BLaER1 (cell line): ENCODE measurements around the gene RXRG.
A peak's percentile ranks its signal among the peaks of the same experiment; 100 is the strongest.

ENCODE experiments used
- H3K27ac ChIP-seq: shearing (Covaris generic); formaldehyde crosslinking; 2 replicates; pipeline ENCODE4 v1.8.1; 2022
- H3K27me3 ChIP-seq: shearing (Covaris generic); formaldehyde crosslinking; 2 replicates; pipeline ENCODE4 v1.8.1; 2022
- H3K36me3 ChIP-seq: shearing (Covaris generic); formaldehyde crosslinking; 2 replicates; pipeline ENCODE4 v1.8.1; 2022
- H3K4me1 ChIP-seq: shearing (Covaris generic); formaldehyde crosslinking; 2 replicates; pipeline ENCODE4 v1.8.1; 2022
- H3K4me2 ChIP-seq: shearing (Covaris generic); formaldehyde crosslinking; 2 replicates; pipeline ENCODE4 v1.8.1; 2022
- H3K4me3 ChIP-seq: shearing (Covaris generic); formaldehyde crosslinking; 2 replicates; pipeline ENCODE4 v1.8.1; 2022
- H3K9ac ChIP-seq: shearing (Covaris generic); formaldehyde crosslinking; 2 replicates; pipeline ENCODE4 v1.8.1; 2022
- H3K9me3 ChIP-seq: shearing (Covaris generic); formaldehyde crosslinking; 2 replicates; pipeline ENCODE4 v1.8.1; 2022
- H4K20me1 ChIP-seq: shearing (Covaris generic); formaldehyde crosslinking; 2 replicates; pipeline ENCODE4 v1.8.1; 2022
- Cebpa-rat ChIP-seq: shearing (Covaris generic); IDR thresholded peaks from 2 replicates; pipeline ENCODE4 v1.8.1; 2022

The RXRG gene

GRCh38 chr1:165452336-165453130, 7.6 kb upstream of the RXRG start:
- no peak overlapping the region for H3K27ac ChIP-seq
- H3K27me3 ChIP-seq, result no peaks in the 10 kb centered on the region

GRCh38 chr1:165451691-165452090, 6.8 kb upstream of the RXRG start:
- Histone ChIP-seq H3K4me2 (no peak overlapping the region), H3K4me1 (no peaks in the 10 kb centered on the region), H3K9ac (no peak overlapping the region), H3K27ac (no peak overlapping the region), H3K27me3 (no peaks in the 10 kb centered on the region), H3K4me3 (no peak overlapping the region), H4K20me1 (no peaks in the 10 kb centered on the region), H3K9me3 (no peaks in the 10 kb centered on the region), H3K36me3 (no peaks in the 10 kb centered on the region)
- TF ChIP-seq Cebpa-rat, result no peak

More at GRCh38 chr1:165452336-165453130, 7.6 kb upstream of the RXRG start:
- Histone ChIP-seq H3K9ac (no peak overlapping the region), H4K20me1 (no peaks in the 10 kb centered on the region), H3K9me3 (no peaks in the 10 kb centered on the region), H3K4me2 (no peak overlapping the region), H3K36me3 (no peaks in the 10 kb centered on the region), H3K4me1 (no peaks in the 10 kb centered on the region), H3K4me3 (no peak overlapping the region)
- TF ChIP-seq Cebpa-rat, result no peak

GRCh38 chr1:165449131-165449530, 4.2 kb upstream of the RXRG start:
- Histone ChIP-seq H3K9ac (no peak overlapping the region), H3K36me3 (no peaks in the 10 kb centered on the region), H4K20me1 (no peaks in the 10 kb centered on the region), H3K27ac (no peak overlapping the region), H3K4me3 (no peak overlapping the region), H3K4me2 (no peak overlapping the region), H3K27me3 (peaks cover 8% of the 10 kb centered on the region; the same call in 1 of the 2 replicates), H3K9me3 (no peaks in the 10 kb centered on the region), H3K4me1 (peaks cover 7% of the 10 kb centered on the region; the same call in 1 of the 2 replicates)
- no peak for TF ChIP-seq Cebpa-rat

GRCh38 chr1:165445388-165445787, 462 bp upstream of the RXRG start:
- Histone ChIP-seq H3K27ac (no peak overlapping the region), H3K4me3 (no peak overlapping the region), H3K27me3 (peaks cover 12% of the 10 kb centered on the region; the same call in 1 of the 2 replicates), H3K9me3 (no peaks in the 10 kb centered on the region), H4K20me1 (no peaks in the 10 kb centered on the region), H3K36me3 (no peaks in the 10 kb centered on the region), H3K9ac (no peak overlapping the region), H3K4me2 (no peak overlapping the region), H3K4me1 (peaks cover 13% of the 10 kb centered on the region; the same call in 1 of the 2 replicates)
- no peak for TF ChIP-seq Cebpa-rat

- peaks cover 13% of the 10 kb centered on the region; the same call in 1 of the 2 replicates for H3K4me1 ChIP-seq
- H3K27me3 ChIP-seq, result peaks cover 12% of the 10 kb centered on the region; the same call in 1 of the 2 replicates
- no peak overlapping the region for H3K4me3 ChIP-seq
- no peak for TF ChIP-seq Cebpa-rat
- no peaks in the 10 kb centered on the region for H4K20me1 ChIP-seq
- no peaks in the 10 kb centered on the region for H3K36me3 ChIP-seq
- H3K4me2 ChIP-seq, result peak overlapping the region; percentile 40
- H3K27ac ChIP-seq, result no peak overlapping the region
- no peak overlapping the region for H3K9ac ChIP-seq
- no peaks in the 10 kb centered on the region for H3K9me3 ChIP-seq
Observed at GRCh38 chr1:165443539-165444311, 1.2 kb downstream of the RXRG start.

- no peaks in the 10 kb centered on the region for H4K20me1 ChIP-seq
- no peak overlapping the region for H3K4me3 ChIP-seq
- no peaks in the 10 kb centered on the region for H3K9me3 ChIP-seq
- peaks cover 12% of the 10 kb centered on the region; the same call in 1 of the 2 replicates for H3K27me3 ChIP-seq
- no peaks in the 10 kb centered on the region for H3K36me3 ChIP-seq
- TF ChIP-seq Cebpa-rat, result no peak
- peaks cover 13% of the 10 kb centered on the region; the same call in 1 of the 2 replicates for H3K4me1 ChIP-seq
- H3K27ac ChIP-seq, result no peak overlapping the region
- no peak overlapping the region for H3K9ac ChIP-seq
- H3K4me2 ChIP-seq, result no peak overlapping the region
Observed at GRCh38 chr1:165442653-165443052, 2.3 kb downstream of the RXRG start.

GRCh38 chr1:165442053-165442452, 2.9 kb downstream of the RXRG start:
- Histone ChIP-seq H4K20me1 (no peaks in the 10 kb centered on the region), H3K27ac (no peak overlapping the region), H3K27me3 (peaks cover 12% of the 10 kb centered on the region; the same call in 1 of the 2 replicates), H3K4me1 (peaks cover 13% of the 10 kb centered on the region; the same call in 1 of the 2 replicates), H3K4me3 (no peak overlapping the region), H3K36me3 (no peaks in the 10 kb centered on the region), H3K4me2 (no peak overlapping the region), H3K9me3 (no peaks in the 10 kb centered on the region), H3K9ac (no peak overlapping the region)
- no peak for TF ChIP-seq Cebpa-rat

GRCh38 chr1:165441166-165441880, 3.6 kb downstream of the RXRG start:
- Histone ChIP-seq H3K9me3 (no peaks in the 10 kb centered on the region), H3K36me3 (no peaks in the 10 kb centered on the region), H3K27ac (no peak overlapping the region), H3K4me2 (no peak overlapping the region), H3K9ac (no peak overlapping the region), H3K4me3 (no peak overlapping the region), H3K27me3 (peaks cover 12% of the 10 kb centered on the region; the same call in 1 of the 2 replicates), H3K4me1 (peaks cover 13% of the 10 kb centered on the region; the same call in 1 of the 2 replicates), H4K20me1 (no peaks in the 10 kb centered on the region)
- no peak for TF ChIP-seq Cebpa-rat

GRCh38 chr1:165439330-165439729, 5.6 kb downstream of the RXRG start:
- Histone ChIP-seq H3K27ac (no peak overlapping the region), H3K4me2 (no peak overlapping the region), H3K9me3 (no peaks in the 10 kb centered on the region), H4K20me1 (no peaks in the 10 kb centered on the region), H3K4me3 (no peak overlapping the region), H3K36me3 (no peaks in the 10 kb centered on the region), H3K27me3 (0 out of 2 replicates have a peak, but pooled peaks cover 4% of the 10 kb centered on the region), H3K4me1 (peaks cover 8% of the 10 kb centered on the region; the same call in 1 of the 2 replicates), H3K9ac (no peak overlapping the region)
- no peak for TF ChIP-seq Cebpa-rat
